SK-N-DZ (cell line): ENCODE results near the gene ITGA11.
"Not testable (repeated sequence)": the region's sequence is repeated elsewhere in the genome, so short reads cannot be mapped to it uniquely, and the experiment has no call there.

ENCODE experiments used
- DNase-seq: peaks from one replicate; pipeline ENCODE4 v3.0.0-alpha.2; 2015; ENCODE audit warnings: low spot score

Gene ITGA11

DNA sequence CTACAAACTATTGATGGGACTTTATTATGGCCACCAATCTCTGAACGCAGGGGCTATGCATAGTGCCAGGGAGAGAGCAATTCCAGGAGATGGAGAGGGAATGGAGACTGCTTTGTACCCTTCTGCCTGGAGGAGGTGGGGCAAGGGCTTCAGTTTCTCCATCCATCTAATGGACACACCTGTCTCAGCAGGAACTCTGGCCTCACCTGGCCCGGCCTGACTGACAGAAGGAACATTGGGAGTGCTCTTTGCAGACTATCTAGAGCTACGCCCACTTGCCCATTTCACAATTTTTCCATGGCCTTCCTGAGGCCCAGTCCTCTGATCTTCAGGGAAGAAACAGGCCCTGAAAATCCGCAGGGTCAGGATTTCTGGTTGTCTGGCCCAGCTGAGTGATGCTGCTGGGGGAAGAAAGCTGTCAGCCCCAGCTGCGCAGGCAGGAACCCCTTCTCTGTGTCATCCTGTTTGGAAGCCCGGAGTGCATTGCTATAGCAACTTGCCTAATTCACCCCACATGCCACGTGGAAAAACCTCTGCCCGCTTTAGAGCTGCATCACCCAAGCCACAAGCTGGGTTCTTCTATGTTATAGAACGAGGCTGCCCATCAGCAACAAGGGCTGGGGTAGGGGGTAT lies 6.4 kb downstream of the ITGA11 start:
- no peak for DNase-seq

GRCh38 chr15:68424754-68425390 lies 7.1 kb downstream of the ITGA11 start:
- no peak for DNase-seq

GRCh38 chr15:68423359-68424296 lies 8.3 kb downstream of the ITGA11 start:
- no peak for DNase-seq

DNA sequence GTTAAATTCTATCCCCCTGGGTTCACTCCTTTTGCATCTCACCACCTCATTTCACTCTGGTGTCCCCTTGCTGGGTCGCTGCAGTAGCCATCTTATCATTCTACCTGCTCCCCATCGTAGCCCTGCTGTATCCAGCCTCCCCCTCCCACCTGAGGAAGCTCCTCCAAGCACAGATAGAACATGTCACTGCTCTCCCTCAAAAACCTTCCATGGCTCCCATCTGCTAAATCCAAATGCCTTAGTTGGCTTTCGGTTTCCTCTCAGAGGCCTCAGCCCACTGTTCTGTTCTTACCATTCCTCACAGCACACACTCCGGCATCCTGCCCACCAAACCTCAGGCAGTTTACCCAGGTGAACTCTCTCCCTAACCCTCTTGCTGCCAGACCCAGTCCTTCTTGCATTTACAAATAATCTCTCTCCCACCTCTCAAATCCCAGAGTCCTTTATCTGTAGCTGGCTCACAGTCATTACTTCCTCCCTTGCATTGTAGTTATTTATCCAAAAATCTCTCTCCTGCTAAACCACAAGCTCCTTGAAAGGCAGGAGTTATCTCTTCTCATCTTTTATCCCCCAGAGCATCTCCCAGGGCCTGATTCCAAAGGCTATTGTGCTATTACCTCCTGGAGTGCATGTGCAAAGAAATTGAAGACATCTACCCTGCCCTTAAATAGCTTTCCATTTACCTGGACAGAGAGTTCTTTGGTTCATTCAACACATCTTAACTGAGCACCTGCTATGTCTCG lies 9.4 kb downstream of the ITGA11 start:
- not testable (repeated sequence) for DNase-seq

GRCh38 chr15:68421798-68422402 lies 10.1 kb downstream of the ITGA11 start:
- no peak for DNase-seq

GRCh38 chr15:68421115-68421551 lies 10.8 kb downstream of the ITGA11 start:
- no peak for DNase-seq

- DNase-seq = no peak
Measured at GRCh38 chr15:68420186-68420684, 11.7 kb downstream of the ITGA11 start.

GRCh38 chr15:68419301-68420175 lies 12.4 kb downstream of the ITGA11 start:
- DNase-seq = no peak

DNA sequence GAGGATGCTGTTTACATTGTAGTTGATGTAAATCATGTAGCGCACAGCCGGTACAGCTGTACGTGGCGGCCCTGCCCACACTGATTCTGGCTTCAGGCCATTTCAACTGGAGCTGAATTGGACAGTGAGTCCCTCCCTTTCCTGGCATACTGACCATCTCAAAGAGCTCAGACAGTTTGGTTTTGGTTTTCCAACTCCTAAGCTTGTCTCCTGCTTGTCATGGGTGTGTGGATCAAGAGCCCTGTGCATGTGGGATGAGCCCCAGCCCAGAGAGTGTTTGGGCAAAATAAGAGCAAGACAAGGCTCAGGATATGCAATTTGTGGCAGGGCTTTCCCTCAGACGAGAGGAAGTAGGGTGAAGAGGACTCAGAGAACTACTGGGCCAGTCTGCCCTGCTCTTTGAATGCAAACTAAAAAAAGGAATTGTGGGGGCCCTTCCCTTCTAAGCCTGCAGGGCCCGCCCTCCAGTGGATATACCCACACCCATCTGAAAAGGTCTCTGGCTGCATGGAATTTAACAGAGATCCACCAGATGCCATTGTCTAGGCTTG lies 13.3 kb downstream of the ITGA11 start:
- no peak for DNase-seq

- DNase-seq = no peak
Measured at GRCh38 chr15:68417897-68418296, 14.1 kb downstream of the ITGA11 start.

DNA sequence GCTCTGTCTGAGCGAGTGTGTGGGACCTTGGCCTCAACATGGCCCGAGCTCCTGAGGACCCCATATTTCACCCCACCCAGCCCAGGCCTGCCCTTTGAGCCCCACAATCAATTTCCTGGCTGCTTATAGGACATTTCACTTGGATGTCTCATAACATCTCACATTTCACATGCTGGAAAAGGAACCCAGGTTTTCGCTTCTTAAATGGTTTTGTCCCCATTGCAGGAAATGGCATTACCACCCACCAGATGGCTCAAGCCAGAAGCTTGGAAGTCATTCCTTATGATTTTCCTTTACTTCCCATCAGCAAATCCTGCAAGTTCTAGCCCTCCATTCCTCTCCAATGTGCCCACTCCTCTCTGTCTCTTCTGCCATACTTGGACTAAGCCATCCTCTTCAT lies 14.9 kb downstream of the ITGA11 start:
- DNase-seq = no peak

- DNase-seq = no peak
Measured at GRCh38 chr15:68416158-68416535, 15.8 kb downstream of the ITGA11 start.

GRCh38 chr15:68415501-68416157 lies 16.3 kb downstream of the ITGA11 start:
- peak; percentile 72 for DNase-seq

GRCh38 chr15:68415061-68415460 lies 16.9 kb downstream of the ITGA11 start:
- DNase-seq = no peak

DNA sequence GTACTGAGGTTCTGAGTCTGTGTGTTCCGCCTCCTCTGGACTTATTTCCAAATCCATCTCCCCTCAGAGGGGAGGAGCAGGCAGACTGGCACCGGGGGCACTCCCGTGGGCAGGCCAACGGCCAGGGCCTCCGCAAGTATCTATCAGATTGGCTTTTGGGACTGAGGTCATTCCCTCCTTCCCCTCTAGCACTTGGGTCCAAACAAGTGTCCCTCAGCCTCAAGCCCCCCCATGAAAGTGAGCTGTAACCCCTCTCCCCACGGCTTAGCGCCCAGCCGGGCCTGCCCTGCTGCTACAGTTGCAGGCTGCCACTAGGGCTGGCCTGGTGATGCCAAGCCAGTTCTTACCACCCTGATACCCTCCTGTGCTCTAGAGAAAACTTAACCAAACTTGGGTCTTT lies 17.4 kb downstream of the ITGA11 start:
- no peak for DNase-seq

GRCh38 chr15:68414206-68414555 lies 17.8 kb downstream of the ITGA11 start:
- no peak for DNase-seq

- DNase-seq = no peak
Measured at GRCh38 chr15:68413363-68414205, 18.4 kb downstream of the ITGA11 start.

DNA sequence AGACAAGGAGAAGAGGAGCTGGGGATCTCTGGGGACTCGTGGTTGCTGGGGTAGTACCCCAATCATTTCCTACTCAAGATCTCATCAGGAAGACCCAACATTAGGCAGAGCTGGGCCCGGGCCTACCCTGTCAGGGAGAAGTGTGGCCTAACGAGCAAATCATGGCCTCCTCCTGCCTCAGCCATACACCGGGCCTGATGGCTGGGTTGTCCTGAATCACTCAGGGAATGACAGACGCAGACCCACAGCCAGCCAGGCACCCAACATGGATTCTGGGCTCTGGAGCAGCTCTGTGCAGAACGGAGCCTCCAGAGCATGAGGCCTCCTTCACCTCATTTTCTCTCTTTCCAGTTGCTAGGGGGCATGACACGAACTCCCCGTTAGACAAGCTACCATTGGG lies 19.7 kb downstream of the ITGA11 start:
- no peak for DNase-seq
